ENCODE measurements around the gene PXDN. TPM values are rescaled to one million over a fixed set of nuclear protein-coding genes. Genes with fewer than 3 reads are reported as not detected.
"Not testable (repeated sequence)": the region's sequence is repeated elsewhere in the genome, so short reads cannot be mapped to it uniquely, and the experiment has no call there.

Gene PXDN
- total RNA-seq, 2 donors from 2014 or later, result 34.8 to 46.0 TPM

DNA sequence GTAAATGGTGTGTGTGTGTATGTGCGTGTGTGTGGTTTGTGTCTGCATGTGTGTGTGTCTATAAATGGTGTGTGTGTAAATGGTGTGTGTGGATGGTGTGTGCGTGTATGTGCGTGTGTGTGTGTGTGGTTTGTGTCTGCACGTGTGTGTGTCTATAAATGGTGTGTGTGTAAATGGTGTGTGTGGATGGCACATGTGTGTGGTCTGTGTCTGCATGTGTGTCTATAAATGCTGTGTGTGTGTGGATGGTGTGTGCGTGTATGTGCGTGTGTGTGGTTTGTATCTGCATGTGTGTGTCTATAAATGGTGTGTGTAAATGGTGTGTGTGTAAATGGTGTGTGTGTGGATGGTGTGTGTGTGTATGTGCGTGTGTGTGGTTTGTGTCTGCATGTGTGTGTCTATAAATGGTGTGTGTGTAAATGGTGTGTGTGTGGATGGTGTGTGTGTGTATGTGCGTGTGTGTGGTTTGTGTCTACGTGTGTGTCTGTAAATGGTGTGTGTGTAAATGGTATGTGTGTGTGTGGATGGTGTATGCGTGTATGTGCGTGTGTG is 64.8 kb downstream of the PXDN start:
- intact Hi-C loops (cut with DNase I); ATAC-seq; DNase-seq: not testable (repeated sequence)

DNA sequence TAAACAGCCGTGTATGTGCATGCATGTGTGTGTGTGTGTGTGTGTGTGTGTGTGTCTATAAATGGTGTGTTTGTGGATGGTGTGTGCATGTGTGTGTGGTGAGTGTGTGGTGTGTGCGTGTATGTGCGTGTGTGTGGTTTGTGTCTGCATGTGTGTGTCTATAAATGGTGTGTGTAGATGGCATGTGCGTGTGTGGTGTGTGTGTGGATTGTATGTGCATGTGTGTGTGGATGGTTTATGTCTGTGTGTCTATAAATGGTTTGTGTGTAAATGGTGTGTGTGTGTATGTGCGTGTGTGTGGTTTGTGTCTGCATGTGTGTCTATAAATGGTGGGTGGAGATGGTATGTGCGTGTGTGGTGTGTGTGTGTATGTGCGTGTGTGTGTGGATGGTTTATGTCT is 65.2 kb downstream of the PXDN start:
- ATAC-seq; intact Hi-C loops (cut with DNase I): not testable (repeated sequence)

GRCh38 chr2:1678609-1679008 is 65.7 kb downstream of the PXDN start:
- no peak for ATAC-seq
- DNase-seq, result no peak
- intact Hi-C loops (cut with DNase I), result no loop called here

More for the DNA sequence above, 65.2 kb downstream of the PXDN start:
- not testable (repeated sequence) for DNase-seq

- ATAC-seq (no peak), DNase-seq (no peak)
- intact Hi-C loops (cut with DNase I), result no loop called here
Measured at GRCh38 chr2:1677821-1678165, 66.5 kb downstream of the PXDN start.

- intact Hi-C loops (cut with DNase I), result no loop called here
- DNase-seq, result no peak
- no peak for ATAC-seq
Measured at GRCh38 chr2:1676913-1677820, 67.1 kb downstream of the PXDN start.

DNA sequence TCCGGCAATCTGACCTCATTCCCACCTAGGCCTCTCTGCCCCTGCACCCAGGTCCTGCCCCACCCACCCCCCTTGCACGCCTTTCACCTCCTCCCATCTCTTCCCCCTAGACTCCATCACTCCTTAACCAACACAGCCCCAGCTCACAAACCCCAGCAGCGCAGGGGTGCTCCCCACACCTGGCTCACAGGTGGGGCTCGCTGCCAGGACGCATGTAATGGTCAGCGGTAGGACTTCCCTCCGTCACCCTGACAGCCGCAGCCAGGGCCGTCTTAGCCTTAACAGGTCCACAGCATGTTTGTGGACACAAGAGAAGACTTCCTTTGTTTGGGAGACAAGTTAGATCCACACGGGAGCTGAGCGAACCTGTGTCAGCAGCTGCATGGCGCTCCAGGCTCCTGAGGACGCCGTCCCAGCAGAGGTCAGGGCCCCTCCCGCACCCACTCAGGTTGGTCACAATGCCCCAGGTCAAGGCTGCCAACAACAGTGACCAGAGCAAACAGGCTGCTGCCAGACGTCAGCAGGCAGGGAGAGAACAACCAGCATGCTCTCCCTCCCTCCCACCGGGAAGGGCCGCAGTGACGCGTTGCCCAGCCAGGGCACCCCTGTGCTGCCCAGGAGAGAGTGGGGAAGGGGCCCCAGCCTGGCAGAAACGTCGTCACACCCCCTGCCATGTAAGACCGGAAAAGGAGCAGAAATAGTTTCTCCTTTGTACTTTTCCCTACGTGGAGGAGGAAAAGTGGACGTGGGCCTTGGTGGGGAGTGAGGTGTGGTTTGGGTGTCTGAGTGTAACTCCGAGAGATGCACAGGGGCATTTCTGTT is 68.0 kb downstream of the PXDN start:
- DNase-seq (no peak), ATAC-seq (no peak)
- intact Hi-C loops (cut with DNase I), result no loop called here

GRCh38 chr2:1675633-1676032 is 68.7 kb downstream of the PXDN start:
- DNase-seq (peak; percentile 54), ATAC-seq (peak in 1 of 2 donors; percentile 84)
- intact Hi-C loops (cut with DNase I), result no loop called here

DNA sequence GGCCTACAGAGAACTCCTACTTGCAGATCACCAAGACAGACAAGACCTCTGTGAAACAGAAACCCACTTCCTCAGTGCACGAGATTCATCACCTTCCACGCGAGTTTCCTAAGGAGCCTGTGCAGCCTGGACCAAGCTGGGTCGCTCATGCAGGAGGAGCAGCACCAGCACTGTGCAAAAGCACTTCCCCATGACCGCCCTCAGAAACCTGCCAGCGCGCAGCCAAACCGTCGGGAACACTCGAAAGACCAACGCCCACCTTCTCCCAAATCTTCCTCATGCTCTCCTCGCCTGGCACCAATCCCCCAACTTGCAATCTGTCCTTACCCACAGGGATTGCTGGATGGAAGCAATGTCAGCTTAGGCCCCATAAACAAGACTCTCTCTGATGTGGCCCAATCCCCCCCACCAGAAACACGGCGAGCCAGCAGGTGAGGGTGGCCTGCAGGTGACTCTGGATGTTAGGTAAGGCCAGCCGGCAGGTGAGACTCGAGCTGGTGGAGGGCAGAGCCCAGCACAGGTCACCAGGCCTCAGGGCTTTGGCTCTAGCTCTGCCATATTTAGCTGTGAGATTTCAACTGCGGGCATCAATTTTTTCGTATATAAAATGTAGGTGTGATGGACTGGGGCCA is 69.4 kb downstream of the PXDN start:
- DNase-seq (no peak), ATAC-seq (no peak)
- intact Hi-C loops (cut with DNase I), result no loop called here

GRCh38 chr2:1674276-1674675 is 70.0 kb downstream of the PXDN start:
- intact Hi-C loops (cut with DNase I), result no loop called here
- DNase-seq (no peak), ATAC-seq (no peak)

- DNase-seq, result no peak
- ATAC-seq, result no peak
- intact Hi-C loops (cut with DNase I), result no loop called here
Measured at GRCh38 chr2:1673160-1673944, 71.0 kb downstream of the PXDN start.

DNA sequence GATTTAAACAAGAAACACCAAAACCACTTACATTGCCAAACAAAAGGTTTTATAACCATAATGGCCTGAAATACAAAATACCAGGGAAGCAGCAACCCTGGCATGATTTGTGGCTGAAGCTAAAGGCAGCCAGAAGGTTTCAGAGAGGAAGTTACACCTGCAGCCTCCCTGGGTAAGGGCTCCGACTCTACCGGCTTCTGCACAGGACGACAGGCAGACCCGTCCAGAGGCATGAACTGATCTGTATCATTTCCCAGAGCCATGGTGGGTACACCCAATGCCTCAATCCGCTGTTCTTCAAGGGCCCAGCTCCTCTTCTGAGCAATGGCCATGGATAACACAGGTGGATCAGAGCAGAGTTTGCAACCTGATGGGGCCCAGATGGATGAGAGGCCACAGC is 71.6 kb downstream of the PXDN start:
- DNase-seq (no peak), ATAC-seq (no peak)
- intact Hi-C loops (cut with DNase I), result no loop called here

GRCh38 chr2:1671916-1672315 is 72.4 kb downstream of the PXDN start:
- intact Hi-C loops (cut with DNase I), result no loop called here
- no peak for ATAC-seq

DNA sequence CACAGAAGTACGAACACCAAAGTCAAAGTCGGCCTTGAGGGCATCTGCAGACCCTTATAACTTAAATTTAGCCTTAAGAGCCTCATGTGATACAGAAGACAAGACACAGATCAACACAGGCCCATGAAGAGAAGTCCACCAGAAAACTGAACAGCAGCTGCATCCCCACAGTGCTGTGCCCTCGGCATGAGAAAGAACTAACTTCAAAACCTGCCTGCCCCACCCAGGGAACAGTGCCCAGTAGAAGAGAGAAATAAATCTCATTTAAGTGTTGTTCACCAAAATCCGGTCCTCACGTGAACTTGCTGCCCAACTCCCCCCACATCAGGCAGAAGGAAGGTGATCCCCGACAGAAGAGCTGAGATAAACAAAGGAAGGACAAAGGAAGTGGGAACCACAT is 73.7 kb downstream of the PXDN start:
- intact Hi-C loops (cut with DNase I), result no loop called here

More at GRCh38 chr2:1671916-1672315, 72.4 kb downstream of the PXDN start:
- DNase-seq, result no peak

GRCh38 chr2:1665761-1666505 is 78.4 kb downstream of the PXDN start:
- DNase-seq (no peak), ATAC-seq (no peak)
- intact Hi-C loops (cut with DNase I), result no loop called here

More for the DNA sequence above, 73.7 kb downstream of the PXDN start:
- ATAC-seq (no peak), DNase-seq (no peak)

- intact Hi-C loops (cut with DNase I), result no loop called here
- ATAC-seq (no peak), DNase-seq (no peak)
Measured at GRCh38 chr2:1664698-1665097, 79.6 kb downstream of the PXDN start.

GRCh38 chr2:1664076-1664605 is 80.2 kb downstream of the PXDN start:
- intact Hi-C loops (cut with DNase I), result no loop called here
- DNase-seq (no peak), ATAC-seq (peak in 1 of 2 donors; percentile 10)

DNA sequence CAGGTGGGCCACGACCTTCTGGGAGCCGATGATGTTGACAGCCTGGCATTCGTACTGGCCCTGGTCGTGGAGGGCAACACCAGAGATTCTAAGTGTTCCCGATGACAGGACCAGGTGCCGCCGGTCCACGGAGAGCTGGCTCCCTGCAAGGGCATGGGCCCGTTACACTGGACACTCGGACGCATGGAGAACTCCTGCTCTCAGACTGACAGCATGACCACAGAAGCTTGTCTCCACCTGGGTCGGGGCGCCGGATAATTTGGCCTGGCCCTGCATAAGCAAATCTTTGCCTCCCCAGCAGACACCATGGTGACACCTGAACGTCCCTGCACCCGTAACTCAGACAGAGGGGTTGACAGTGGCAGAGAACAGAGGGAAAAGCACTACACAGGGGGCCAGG is 80.7 kb downstream of the PXDN start:
- DNase-seq (peak; percentile 13), ATAC-seq (no peak)
- intact Hi-C loops (cut with DNase I), result no loop called here
